ENCODE data around the gene GKN1.
A peak's percentile ranks its signal among the peaks of the same experiment; 100 is the strongest.
"Not testable (repeated sequence)": the region's sequence is repeated elsewhere in the genome, so short reads cannot be mapped to it uniquely, and the experiment has no call there.

Gene GKN1

GRCh38 chr2:68955432-68955831, 19.0 kb upstream of the GKN1 start:
- WGBS, 2 experiments (ENCODE audit: insufficient coverage in 2 of 2), result 93 to 94% methylated on average over 3 of the region's 5 CpGs
- not testable (repeated sequence) for H3K9me3 ChIP-seq (ENCODE audit: control insufficient read depth, low read length); H3K4me3 ChIP-seq (ENCODE audit: extremely low read depth, insufficient read depth, low read length, poor library complexity, severe bottlenecking); H3K36me3 ChIP-seq (ENCODE audit: control insufficient read depth, insufficient read depth, low read length); H3K4me1 ChIP-seq (ENCODE audit: control insufficient read depth, insufficient read depth, low read length, poor library complexity, severe bottlenecking); H3K27ac ChIP-seq (ENCODE audit: low read depth, low read length, severe bottlenecking)

DNA sequence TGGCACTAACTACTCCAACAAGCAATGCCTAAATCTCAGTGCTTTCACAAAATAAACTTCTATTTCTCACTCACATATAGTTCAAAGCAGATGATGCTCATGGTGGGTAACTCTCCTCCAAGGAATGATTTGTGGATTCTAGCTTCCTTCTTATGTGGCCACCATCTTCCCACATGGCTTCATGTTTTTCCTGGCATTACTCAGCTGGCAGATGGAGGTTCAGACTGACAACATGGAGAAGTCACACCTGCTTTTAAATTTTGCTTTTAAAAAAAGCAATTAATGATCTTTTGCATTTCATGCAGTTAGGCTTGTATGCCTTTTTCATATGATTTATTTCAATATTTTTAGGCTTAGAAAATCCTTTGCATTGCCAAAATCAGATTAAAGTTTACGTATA, 15.4 kb upstream of the GKN1 start:
- no peak overlapping the region for H3K4me3 ChIP-seq (ENCODE audit: extremely low read depth, insufficient read depth, low read length, poor library complexity, severe bottlenecking)
- no CpG with 5 or more reads among the region's 1 CpG for WGBS, 2 experiments (ENCODE audit: insufficient coverage in 2 of 2)
- no peaks in the 10 kb centered on the region for H3K4me1 ChIP-seq (ENCODE audit: control insufficient read depth, insufficient read depth, low read length, poor library complexity, severe bottlenecking)
- H3K36me3 ChIP-seq (ENCODE audit: control insufficient read depth, insufficient read depth, low read length), result no peaks in the 10 kb centered on the region
- H3K27ac ChIP-seq (ENCODE audit: low read depth, low read length, severe bottlenecking), result no peak overlapping the region
- H3K9me3 ChIP-seq (ENCODE audit: control insufficient read depth, low read length), result peaks cover 2% of the 10 kb centered on the region

DNA sequence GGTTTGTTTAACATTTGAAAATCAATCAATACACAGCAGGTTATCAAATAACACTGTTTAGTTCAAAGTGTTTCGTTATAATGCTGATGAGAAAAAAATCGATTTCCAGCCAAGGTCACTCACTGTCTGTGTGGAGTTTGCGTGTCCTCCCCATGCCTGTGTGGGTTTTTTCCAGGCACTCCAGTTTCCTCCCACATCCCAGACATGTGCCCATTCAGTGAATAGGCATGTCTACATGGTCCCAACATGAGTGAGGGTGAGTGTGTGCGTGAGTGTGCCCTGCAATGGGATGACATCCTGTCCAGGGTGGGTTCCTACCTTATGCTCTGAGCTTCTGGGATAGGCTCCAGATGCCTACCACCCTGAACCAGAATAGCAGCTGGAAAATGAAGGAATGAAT, 13.1 kb upstream of the GKN1 start:
- H3K4me1 ChIP-seq (ENCODE audit: control insufficient read depth, insufficient read depth, low read length, poor library complexity, severe bottlenecking), result no peaks in the 10 kb centered on the region
- no peaks in the 10 kb centered on the region for H3K36me3 ChIP-seq (ENCODE audit: control insufficient read depth, insufficient read depth, low read length)
- H3K27ac ChIP-seq (ENCODE audit: low read depth, low read length, severe bottlenecking), result no peak overlapping the region
- H3K9me3 ChIP-seq (ENCODE audit: control insufficient read depth, low read length), result no peaks in the 10 kb centered on the region
- WGBS, 2 experiments (ENCODE audit: insufficient coverage in 2 of 2), result 96% methylated on average over 3 of the region's 4 CpGs; no CpG with 5 or more reads in 1 of the 2 experiments
- H3K4me3 ChIP-seq (ENCODE audit: extremely low read depth, insufficient read depth, low read length, poor library complexity, severe bottlenecking), result no peak overlapping the region

DNA sequence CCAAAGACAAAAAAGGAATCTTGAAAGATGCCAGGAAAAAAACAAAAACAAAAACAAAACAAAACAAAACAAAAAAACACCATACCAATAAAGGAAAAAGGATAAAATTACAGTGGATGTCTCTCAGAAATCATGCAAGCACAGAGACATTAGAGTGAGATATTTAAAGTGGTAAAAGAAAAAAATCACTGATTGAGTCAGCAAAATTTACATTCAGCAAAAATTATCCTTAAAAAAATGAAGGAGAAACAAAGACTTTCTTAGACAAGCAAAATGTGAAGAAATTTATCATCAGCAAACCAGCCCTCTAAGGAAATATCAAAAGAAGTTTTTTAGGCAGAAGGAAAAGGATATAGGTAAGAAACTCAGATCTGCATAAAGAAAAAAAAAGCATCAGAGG, 10.2 kb upstream of the GKN1 start:
- Histone ChIP-seq H3K4me1 (ENCODE audit: control insufficient read depth, insufficient read depth, low read length, poor library complexity, severe bottlenecking) (no peaks in the 10 kb centered on the region), H3K4me3 (ENCODE audit: extremely low read depth, insufficient read depth, low read length, poor library complexity, severe bottlenecking) (no peak overlapping the region), H3K36me3 (ENCODE audit: control insufficient read depth, insufficient read depth, low read length) (no peaks in the 10 kb centered on the region), H3K27ac (ENCODE audit: low read depth, low read length, severe bottlenecking) (no peak overlapping the region), H3K9me3 (ENCODE audit: control insufficient read depth, low read length) (no peaks in the 10 kb centered on the region)

GRCh38 chr2:68968221-68968620, 6.2 kb upstream of the GKN1 start:
- no CpG with 5 or more reads among the region's 1 CpG for WGBS, 2 experiments (ENCODE audit: insufficient coverage in 2 of 2)
- no peaks in the 10 kb centered on the region for H3K36me3 ChIP-seq (ENCODE audit: control insufficient read depth, insufficient read depth, low read length)
- H3K27ac ChIP-seq (ENCODE audit: low read depth, low read length, severe bottlenecking), result no peak overlapping the region
- H3K9me3 ChIP-seq (ENCODE audit: control insufficient read depth, low read length), result no peaks in the 10 kb centered on the region
- H3K4me3 ChIP-seq (ENCODE audit: extremely low read depth, insufficient read depth, low read length, poor library complexity, severe bottlenecking), result no peak overlapping the region
- peaks cover 13% of the 10 kb centered on the region for H3K4me1 ChIP-seq (ENCODE audit: control insufficient read depth, insufficient read depth, low read length, poor library complexity, severe bottlenecking)

- Histone ChIP-seq H3K4me3 (ENCODE audit: extremely low read depth, insufficient read depth, low read length, poor library complexity, severe bottlenecking) (no peak overlapping the region), H3K27ac (ENCODE audit: low read depth, low read length, severe bottlenecking) (no peak overlapping the region), H3K4me1 (ENCODE audit: control insufficient read depth, insufficient read depth, low read length, poor library complexity, severe bottlenecking) (peaks cover 13% of the 10 kb centered on the region), H3K9me3 (ENCODE audit: control insufficient read depth, low read length) (no peaks in the 10 kb centered on the region), H3K36me3 (ENCODE audit: control insufficient read depth, insufficient read depth, low read length) (no peaks in the 10 kb centered on the region)
- 89 to 96% methylated on average over 3 to 6 of the region's 8 CpGs for WGBS, 2 experiments (ENCODE audit: insufficient coverage in 2 of 2)
Measured at GRCh38 chr2:68969736-68970490, 4.5 kb upstream of the GKN1 start.

DNA sequence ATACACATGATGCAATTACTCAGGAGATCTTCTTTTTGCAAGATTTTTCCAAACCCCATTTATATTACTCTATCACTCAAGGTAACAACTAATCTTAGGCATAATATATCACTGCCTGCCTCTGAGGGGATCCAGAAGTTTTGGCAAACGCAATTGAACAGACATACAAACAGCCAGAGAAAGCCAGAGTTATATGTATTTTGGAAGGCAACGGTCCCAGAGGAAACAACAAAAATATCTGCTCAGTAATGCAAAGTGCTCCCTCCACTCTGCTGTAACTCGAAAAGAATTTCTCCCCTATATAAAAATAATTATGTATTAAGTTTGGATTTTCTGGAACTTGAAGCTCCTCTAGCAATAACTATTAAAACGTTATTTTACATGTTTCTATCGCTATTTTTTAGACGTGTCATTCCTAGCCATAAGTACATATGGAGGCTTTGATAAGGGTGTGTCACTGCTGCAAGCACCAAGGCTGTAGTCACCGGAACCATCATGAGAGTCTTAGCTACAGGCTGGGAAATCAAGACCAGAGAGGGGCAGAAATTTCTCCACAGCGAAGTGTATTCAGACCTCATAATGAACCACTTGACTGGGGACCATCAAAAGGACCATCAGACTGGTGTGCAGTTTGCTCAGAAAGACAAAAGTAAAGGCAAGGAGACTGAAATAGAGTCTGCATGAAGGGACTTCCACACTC, 3.7 kb upstream of the GKN1 start:
- H3K4me1 ChIP-seq (ENCODE audit: control insufficient read depth, insufficient read depth, low read length, poor library complexity, severe bottlenecking), result peaks cover 13% of the 10 kb centered on the region
- H3K36me3 ChIP-seq (ENCODE audit: control insufficient read depth, insufficient read depth, low read length), result no peaks in the 10 kb centered on the region
- H3K4me3 ChIP-seq (ENCODE audit: extremely low read depth, insufficient read depth, low read length, poor library complexity, severe bottlenecking), result no peak overlapping the region
- WGBS, 2 experiments (ENCODE audit: insufficient coverage in 2 of 2), result 94 to 95% methylated on average over 2 of the region's 8 CpGs
- no peak overlapping the region for H3K27ac ChIP-seq (ENCODE audit: low read depth, low read length, severe bottlenecking)
- no peaks in the 10 kb centered on the region for H3K9me3 ChIP-seq (ENCODE audit: control insufficient read depth, low read length)

GRCh38 chr2:68971591-68972231, 2.7 kb upstream of the GKN1 start:
- Histone ChIP-seq H3K27ac (ENCODE audit: low read depth, low read length, severe bottlenecking) (peak overlapping the region; percentile 68), H3K4me3 (ENCODE audit: extremely low read depth, insufficient read depth, low read length, poor library complexity, severe bottlenecking) (no peak overlapping the region), H3K36me3 (ENCODE audit: control insufficient read depth, insufficient read depth, low read length) (no peaks in the 10 kb centered on the region), H3K4me1 (ENCODE audit: control insufficient read depth, insufficient read depth, low read length, poor library complexity, severe bottlenecking) (peaks cover 13% of the 10 kb centered on the region), H3K9me3 (ENCODE audit: control insufficient read depth, low read length) (no peaks in the 10 kb centered on the region)
- WGBS, 2 experiments (ENCODE audit: insufficient coverage in 2 of 2), result 92 to 94% methylated on average over 2 to 3 of the region's 5 CpGs

DNA sequence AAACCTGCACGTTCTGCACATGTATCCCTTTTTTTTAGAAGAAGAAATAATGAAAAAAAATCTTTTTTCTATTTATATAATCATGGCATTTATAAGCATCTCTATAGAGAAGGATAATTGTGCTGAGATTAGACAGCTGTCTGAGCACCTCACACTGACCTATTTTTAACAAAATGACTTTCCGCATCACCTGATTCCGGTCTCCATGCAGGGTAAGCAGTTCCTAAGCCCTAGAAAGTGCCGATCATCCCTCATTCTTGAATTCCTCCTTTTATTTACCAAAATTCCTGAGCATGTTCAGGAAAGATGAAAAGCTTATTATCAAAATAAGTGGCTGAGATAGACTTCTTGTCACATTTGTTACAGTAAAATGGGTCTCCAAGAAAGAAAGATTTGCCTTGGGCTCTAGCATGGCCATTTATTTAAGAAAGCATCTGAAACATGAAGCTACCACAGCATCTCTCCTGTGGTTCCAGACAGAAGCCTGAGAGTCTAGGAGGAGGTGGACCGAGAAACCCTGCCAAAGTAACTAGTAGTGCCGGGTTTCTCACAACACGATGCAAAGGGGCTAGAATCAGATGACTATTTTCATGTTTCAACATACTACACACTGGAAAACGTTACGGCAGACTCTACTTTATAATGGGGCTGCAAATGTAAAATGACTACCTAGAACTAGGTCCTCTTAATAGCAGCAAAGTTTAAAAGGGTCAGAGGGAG, 670 bp downstream of the GKN1 start:
- H3K4me1 ChIP-seq (ENCODE audit: control insufficient read depth, insufficient read depth, low read length, poor library complexity, severe bottlenecking), result peaks cover 13% of the 10 kb centered on the region

DNA sequence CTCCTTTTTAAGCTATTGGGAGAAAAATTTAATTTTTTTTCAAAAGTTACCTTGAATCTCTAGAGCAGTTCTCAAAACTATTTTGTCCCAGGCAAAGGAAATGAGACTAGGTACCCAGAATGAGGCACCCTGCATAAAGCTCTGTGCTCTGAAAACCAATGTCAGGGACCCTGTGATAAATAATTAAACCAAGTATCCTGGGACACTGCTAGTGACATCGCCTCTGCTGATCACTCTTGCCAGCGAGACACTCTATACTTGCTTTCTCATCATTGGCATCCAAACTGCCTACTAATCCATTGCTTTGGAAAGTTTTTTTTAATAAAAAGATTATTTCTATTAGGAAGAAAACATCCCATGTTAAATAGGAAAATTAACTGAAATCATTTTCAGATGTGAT, 1.4 kb downstream of the GKN1 start:
- Histone ChIP-seq H3K9me3 (ENCODE audit: control insufficient read depth, low read length) (no peaks in the 10 kb centered on the region), H3K4me3 (ENCODE audit: extremely low read depth, insufficient read depth, low read length, poor library complexity, severe bottlenecking) (no peak overlapping the region), H3K4me1 (ENCODE audit: control insufficient read depth, insufficient read depth, low read length, poor library complexity, severe bottlenecking) (peaks cover 10% of the 10 kb centered on the region), H3K27ac (ENCODE audit: low read depth, low read length, severe bottlenecking) (no peak overlapping the region), H3K36me3 (ENCODE audit: control insufficient read depth, insufficient read depth, low read length) (no peaks in the 10 kb centered on the region)
- WGBS, 2 experiments (ENCODE audit: insufficient coverage in 2 of 2), result no CpG with 5 or more reads among the region's 2 CpGs

More for the DNA sequence above, 670 bp downstream of the GKN1 start:
- H3K27ac ChIP-seq (ENCODE audit: low read depth, low read length, severe bottlenecking), result no peak overlapping the region
- no peaks in the 10 kb centered on the region for H3K9me3 ChIP-seq (ENCODE audit: control insufficient read depth, low read length)
- no peak overlapping the region for H3K4me3 ChIP-seq (ENCODE audit: extremely low read depth, insufficient read depth, low read length, poor library complexity, severe bottlenecking)
- WGBS, 2 experiments (ENCODE audit: insufficient coverage in 2 of 2), result 40 to 68% methylated on average over 2 to 5 of the region's 9 CpGs
- no peaks in the 10 kb centered on the region for H3K36me3 ChIP-seq (ENCODE audit: control insufficient read depth, insufficient read depth, low read length)

All from mesodermal cell (in vitro differentiated cells).